Memory B cell (primary cell): Measurements from ENCODE around the gene NAB2.
A peak's percentile ranks its signal among the peaks of the same experiment; 100 is the strongest.

Experiments used
- ATAC-seq: fragments of 150-1000 bp; cut with Tn5 transposase; 2 replicates; pipeline ENCODE4 v1.10.0; 2021; ENCODE audit warnings: low read depth, mild to moderate bottlenecking, moderate library complexity
- DNase-seq, 2 donors: peaks; one replicate each; pipeline ENCODE4 v3.0.0; 2022; ENCODE audit warnings: low spot score in 2 of 2
- H3K27ac Mint-ChIP-seq: one replicate; pipeline ENCODE4 v1.8.0; 2022; ENCODE audit warnings: mild to moderate bottlenecking, moderate library complexity, mixed read lengths
- H3K27me3 Mint-ChIP-seq: one replicate; pipeline ENCODE4 v1.8.0; 2022; ENCODE audit warnings: mixed read lengths
- H3K36me3 Mint-ChIP-seq: one replicate; pipeline ENCODE4 v1.8.0; 2022; ENCODE audit warnings: mild to moderate bottlenecking, mixed read lengths
- H3K4me1 Mint-ChIP-seq: one replicate; pipeline ENCODE4 v1.8.0; 2022; ENCODE audit warnings: mixed read lengths
- H3K4me3 Mint-ChIP-seq: one replicate; pipeline ENCODE4 v1.8.0; 2022; ENCODE audit warnings: mild to moderate bottlenecking, moderate library complexity, mixed read lengths
- H3K9me3 Mint-ChIP-seq: one replicate; pipeline ENCODE4 v1.8.0; 2022; ENCODE audit warnings: mixed read lengths

Gene NAB2

GRCh38 chr12:57085999-57086492, 2.9 kb upstream of the NAB2 start:
- peak overlapping the region; percentile 96 for H3K27ac Mint-ChIP-seq
- no peaks in the 10 kb centered on the region for H3K36me3 Mint-ChIP-seq
- peak overlapping the region; percentile 94 for H3K4me3 Mint-ChIP-seq
- no peak for DNase-seq
- ATAC-seq: no peak
- H3K4me1 Mint-ChIP-seq: peaks cover 26% of the 10 kb centered on the region
- H3K27me3 Mint-ChIP-seq: no peaks in the 10 kb centered on the region
- no peaks in the 10 kb centered on the region for H3K9me3 Mint-ChIP-seq

GRCh38 chr12:57086493-57087009, 2.4 kb upstream of the NAB2 start:
- ATAC-seq: peak; percentile 19
- Mint-ChIP-seq H3K9me3 (no peaks in the 10 kb centered on the region), H3K36me3 (no peaks in the 10 kb centered on the region), H3K27me3 (no peaks in the 10 kb centered on the region), H3K4me1 (peaks cover 26% of the 10 kb centered on the region), H3K27ac (peak overlapping the region; percentile 96), H3K4me3 (peak overlapping the region; percentile 94)
- DNase-seq: no peak

GRCh38 chr12:57087010-57087690, 1.8 kb upstream of the NAB2 start:
- Mint-ChIP-seq H3K4me1 (peaks cover 27% of the 10 kb centered on the region), H3K36me3 (no peaks in the 10 kb centered on the region), H3K27ac (peak overlapping the region; percentile 96), H3K27me3 (no peaks in the 10 kb centered on the region), H3K4me3 (peak overlapping the region; percentile 94), H3K9me3 (no peaks in the 10 kb centered on the region)
- ATAC-seq (peak; percentile 54), DNase-seq (peak; percentile 73 to 74)

- Mint-ChIP-seq H3K9me3 (no peaks in the 10 kb centered on the region), H3K27me3 (no peaks in the 10 kb centered on the region), H3K36me3 (no peaks in the 10 kb centered on the region), H3K4me1 (peaks cover 32% of the 10 kb centered on the region), H3K27ac (peak overlapping the region; percentile 96), H3K4me3 (peak overlapping the region; percentile 93)
- DNase-seq: peak in 1 of 2 donors; percentile 58
- peak; percentile 29 for ATAC-seq
Observed at GRCh38 chr12:57087691-57088353, 1.1 kb upstream of the NAB2 start.

GRCh38 chr12:57089271-57090245, 644 bp downstream of the NAB2 start:
- H3K9me3 Mint-ChIP-seq: no peaks in the 10 kb centered on the region
- H3K36me3 Mint-ChIP-seq: no peaks in the 10 kb centered on the region
- ATAC-seq (no peak), DNase-seq (peak in 1 of 2 donors; percentile 39)
- peaks cover 47% of the 10 kb centered on the region for H3K4me1 Mint-ChIP-seq
- H3K4me3 Mint-ChIP-seq: peak overlapping the region; percentile 93
- H3K27ac Mint-ChIP-seq: peak overlapping the region; percentile 45
- H3K27me3 Mint-ChIP-seq: no peaks in the 10 kb centered on the region

GRCh38 chr12:57090490-57090889, 1.6 kb downstream of the NAB2 start:
- H3K4me3 Mint-ChIP-seq: no peak overlapping the region
- H3K36me3 Mint-ChIP-seq: no peaks in the 10 kb centered on the region
- no peaks in the 10 kb centered on the region for H3K9me3 Mint-ChIP-seq
- H3K27me3 Mint-ChIP-seq: no peaks in the 10 kb centered on the region
- H3K4me1 Mint-ChIP-seq: peaks cover 45% of the 10 kb centered on the region
- no peak overlapping the region for H3K27ac Mint-ChIP-seq
- ATAC-seq (no peak), DNase-seq (no peak)

GRCh38 chr12:57090924-57091637, 2.2 kb downstream of the NAB2 start:
- no peak overlapping the region for H3K4me3 Mint-ChIP-seq
- DNase-seq (no peak), ATAC-seq (no peak)
- H3K9me3 Mint-ChIP-seq: no peaks in the 10 kb centered on the region
- no peaks in the 10 kb centered on the region for H3K27me3 Mint-ChIP-seq
- peaks cover 44% of the 10 kb centered on the region for H3K4me1 Mint-ChIP-seq
- peaks cover 2% of the 10 kb centered on the region for H3K36me3 Mint-ChIP-seq
- H3K27ac Mint-ChIP-seq: no peak overlapping the region

- Mint-ChIP-seq H3K27me3 (no peaks in the 10 kb centered on the region), H3K9me3 (no peaks in the 10 kb centered on the region), H3K36me3 (peaks cover 9% of the 10 kb centered on the region), H3K27ac (no peak overlapping the region), H3K4me1 (peaks cover 42% of the 10 kb centered on the region), H3K4me3 (no peak overlapping the region)
- DNase-seq (no peak), ATAC-seq (no peak)
Observed at GRCh38 chr12:57091638-57092528, 3.0 kb downstream of the NAB2 start.

GRCh38 chr12:57092529-57092862, 3.6 kb downstream of the NAB2 start:
- no peak overlapping the region for H3K4me3 Mint-ChIP-seq
- no peaks in the 10 kb centered on the region for H3K9me3 Mint-ChIP-seq

GRCh38 chr12:57092876-57093414, 4.0 kb downstream of the NAB2 start:
- H3K27me3 Mint-ChIP-seq: no peaks in the 10 kb centered on the region
- no peak for DNase-seq
- no peak overlapping the region for H3K4me3 Mint-ChIP-seq

More at GRCh38 chr12:57092529-57092862, 3.6 kb downstream of the NAB2 start:
- peak overlapping the region; percentile 25 for H3K27ac Mint-ChIP-seq
- peaks cover 11% of the 10 kb centered on the region for H3K36me3 Mint-ChIP-seq
- ATAC-seq: no peak
- no peak for DNase-seq
- no peaks in the 10 kb centered on the region for H3K27me3 Mint-ChIP-seq
- H3K4me1 Mint-ChIP-seq: peaks cover 45% of the 10 kb centered on the region

GRCh38 chr12:57093415-57094207, 4.7 kb downstream of the NAB2 start:
- Mint-ChIP-seq H3K27me3 (no peaks in the 10 kb centered on the region), H3K4me3 (peak overlapping the region; percentile 89), H3K9me3 (no peaks in the 10 kb centered on the region), H3K36me3 (peaks cover 12% of the 10 kb centered on the region), H3K27ac (peak overlapping the region; percentile 95), H3K4me1 (peaks cover 45% of the 10 kb centered on the region)
- DNase-seq: no peak
- ATAC-seq: peak; percentile 71

More at GRCh38 chr12:57092876-57093414, 4.0 kb downstream of the NAB2 start:
- H3K4me1 Mint-ChIP-seq: peaks cover 45% of the 10 kb centered on the region
- no peak for ATAC-seq
- H3K27ac Mint-ChIP-seq: peak overlapping the region; percentile 95
- no peaks in the 10 kb centered on the region for H3K9me3 Mint-ChIP-seq
- peaks cover 11% of the 10 kb centered on the region for H3K36me3 Mint-ChIP-seq
